OCI-LY1 (cell line): ENCODE measurements around the gene NOD1.

Experiments used
- CTCF ChIP-seq: fragments of 200-600 bp; sonication (generic), shearing (Covaris generic); IDR thresholded peaks from 2 replicates; pipeline ENCODE4 v1.5.1; 2017; ENCODE audit warnings: mild to moderate bottlenecking, antibody characterized with exemption, low read length, moderate library complexity, mixed read lengths
- EZH2 ChIP-seq: fragments of 200-600 bp; sonication (generic), shearing (Covaris generic); IDR thresholded peaks from 2 replicates; pipeline ENCODE4 v1.8.0; 2017; ENCODE audit warnings: borderline replicate concordance, mixed run types, mild to moderate bottlenecking, antibody characterized with exemption, low read length, moderate library complexity, mixed read lengths

- TF ChIP-seq CTCF (no peak), EZH2 (no peak)
Measured at GRCh38 chr7:30437823-30438574, 40.6 kb downstream of the NOD1 start.
